NCI-H69 (cell line): ENCODE data around the gene ATP8A2.

Source experiments
- DNase-seq: peaks from one replicate; lab custom pipeline; 2025; lab: John Stamatoyannopoulos, UW

ATP8A2 gene

GRCh38 chr13:25848812-25849745, 477.3 kb downstream of the ATP8A2 start:
- no peak for DNase-seq

- DNase-seq = no peak
Measured at GRCh38 chr13:25857830-25858229, 486.1 kb downstream of the ATP8A2 start.

- DNase-seq = no peak
Measured at GRCh38 chr13:25859528-25859927, 487.8 kb downstream of the ATP8A2 start.

- no peak for DNase-seq
Measured at GRCh38 chr13:25860265-25860664, 488.5 kb downstream of the ATP8A2 start.

GRCh38 chr13:25860862-25861261, 489.1 kb downstream of the ATP8A2 start:
- no peak for DNase-seq

- DNase-seq = no peak
Measured at GRCh38 chr13:25862156-25862555, 490.4 kb downstream of the ATP8A2 start.

GRCh38 chr13:25864116-25864515, 492.3 kb downstream of the ATP8A2 start:
- no peak for DNase-seq

- no peak for DNase-seq
Measured at GRCh38 chr13:25864936-25865335, 493.2 kb downstream of the ATP8A2 start.

GRCh38 chr13:25865391-25865790, 493.6 kb downstream of the ATP8A2 start:
- no peak for DNase-seq

GRCh38 chr13:25867038-25867437, 495.3 kb downstream of the ATP8A2 start:
- DNase-seq = no peak

GRCh38 chr13:25868490-25868889, 496.7 kb downstream of the ATP8A2 start:
- no peak for DNase-seq

GRCh38 chr13:25869941-25870340, 498.2 kb downstream of the ATP8A2 start:
- no peak for DNase-seq

GRCh38 chr13:25871389-25872125, 499.8 kb downstream of the ATP8A2 start:
- DNase-seq = no peak

- DNase-seq = no peak
Measured at GRCh38 chr13:25872481-25873241, 500.9 kb downstream of the ATP8A2 start.

GRCh38 chr13:25873242-25873612, 501.5 kb downstream of the ATP8A2 start:
- no peak for DNase-seq

- no peak for DNase-seq
Measured at GRCh38 chr13:25874064-25874737, 502.4 kb downstream of the ATP8A2 start.

- DNase-seq = no peak
Measured at GRCh38 chr13:25874907-25875306, 503.1 kb downstream of the ATP8A2 start.

- no peak for DNase-seq
Measured at GRCh38 chr13:25876247-25876646, 504.5 kb downstream of the ATP8A2 start.

- no peak for DNase-seq
Measured at GRCh38 chr13:25879466-25879865, 507.7 kb downstream of the ATP8A2 start.

GRCh38 chr13:25881136-25881926, 509.6 kb downstream of the ATP8A2 start:
- no peak for DNase-seq

GRCh38 chr13:25881971-25882451, 510.2 kb downstream of the ATP8A2 start:
- peak; percentile 42 for DNase-seq
